Endothelial cell of umbilical vein (primary cell): Measurements from ENCODE around the gene CNNM3. TPM values are rescaled to one million over a fixed set of nuclear protein-coding genes. Genes with fewer than 3 reads are reported as not detected.

ENCODE experiments used
- BruUV-seq: library from RNA; stranded (reverse); fragments of 400-500 nt; replicated peaks from 2 replicates; lab custom pipeline; 2021; lab: Mats Ljungman, UMichigan
- CTCF ChIA-PET: fragments of 300-600, 350-600 bp; sonication (Branson Sonifier 250); formaldehyde crosslinking; loops from one replicate; lab custom pipeline; 2021; ENCODE audit warnings: antibody characterized with exemption, inconsistent platforms; lab: Charles Lee
- POLR2A ChIA-PET: fragments of 300-600, 350-600 bp; sonication (Branson Sonifier 250); formaldehyde crosslinking; loops from one replicate; lab custom pipeline; 2021; ENCODE audit warnings: antibody characterized with exemption, inconsistent platforms; lab: Charles Lee
- DNase-seq: peaks from one replicate; pipeline ENCODE4 v3.0.0-alpha.2; 2011; ENCODE audit warnings: low read depth, low spot score
- FAIRE-seq: peaks from 2 replicates; lab custom pipeline; 2011; peaks lifted over from hg19 to GRCh38; lab: Jason Lieb, UNC
- H2AFZ ChIP-seq: 2 replicates; pipeline ENCODE4 v1.6.0; 2012; ENCODE audit warnings: low read depth, low read length, control low read depth, inconsistent platforms
- H3K27ac ChIP-seq: 2 replicates; pipeline ENCODE4 v1.5.1; 2011; ENCODE audit warnings: low read depth, mild to moderate bottlenecking, control low read depth, low read length, moderate library complexity; ENCODE audit not compliant: insufficient read depth
- H3K27me3 ChIP-seq, 2 experiments: 2 replicates each; pipeline versions ENCODE4 v1.6.0 to v1.6.1; 2011; ENCODE audit warnings: low read length in 2 of 2, mixed read lengths in 1 of 2; ENCODE audit not compliant: control insufficient read depth in 2 of 2, insufficient read depth in 2 of 2
- H3K36me3 ChIP-seq, 2 experiments: 2 replicates in 1 of 2; 3 replicates in 1 of 2; pipeline ENCODE4 v1.5.1; 2011; ENCODE audit warnings: low read length in 2 of 2, mild to moderate bottlenecking in 1 of 2, moderate library complexity in 1 of 2; ENCODE audit not compliant: control insufficient read depth in 2 of 2, insufficient read depth in 2 of 2; ENCODE audit errors: extremely low read depth in 1 of 2
- H3K4me1 ChIP-seq: 3 replicates; pipeline ENCODE4 v1.5.1; 2011; ENCODE audit warnings: mild to moderate bottlenecking, low read length; ENCODE audit not compliant: control insufficient read depth, insufficient read depth; ENCODE audit errors: extremely low read depth
- H3K4me2 ChIP-seq: 2 replicates; pipeline ENCODE4 v1.6.1; 2011; ENCODE audit warnings: low read length, control low read depth, mixed read lengths; ENCODE audit not compliant: insufficient read depth
- H3K4me3 ChIP-seq, 3 experiments: fragments of 200-600 bp in 1 of 3; sonication (generic), shearing (Covaris generic) in 1 of 3; replicated peaks in 1 of 3; 2 replicates each; pipeline ENCODE4 v1.5.1; 2011 to 2016; ENCODE audit warnings: control low read depth in 3 of 3, low read length in 3 of 3, mild to moderate bottlenecking in 2 of 3, inconsistent platforms in 1 of 3, low read depth in 1 of 3, moderate library complexity in 1 of 3; ENCODE audit not compliant: insufficient read depth in 1 of 3
- H3K79me2 ChIP-seq: 2 replicates; pipeline ENCODE4 v1.6.0; 2012; ENCODE audit warnings: low read length, inconsistent platforms; ENCODE audit not compliant: control insufficient read depth, insufficient read depth
- H3K9ac ChIP-seq: replicated peaks from 2 replicates; pipeline ENCODE3; 2011; ENCODE audit warnings: low read length, control low read depth; ENCODE audit not compliant: insufficient read depth; ENCODE audit errors: extremely low read depth
- H3K9me1 ChIP-seq: replicated peaks from 3 replicates; pipeline ENCODE4 v1.6.0; 2011; ENCODE audit warnings: mild to moderate bottlenecking, low read length; ENCODE audit not compliant: control insufficient read depth, insufficient read depth; ENCODE audit errors: extremely low read depth
- H3K9me3 ChIP-seq: replicated peaks from 2 replicates; pipeline ENCODE4 v1.5.1; 2012; ENCODE audit warnings: low read length, inconsistent platforms; ENCODE audit not compliant: control insufficient read depth, insufficient read depth
- H4K20me1 ChIP-seq: replicated peaks from 2 replicates; pipeline ENCODE3; 2011; ENCODE audit warnings: mild to moderate bottlenecking, low read length; ENCODE audit not compliant: control insufficient read depth, insufficient read depth; ENCODE audit errors: extremely low read depth
- CTCF ChIP-seq, 2 donors: IDR thresholded peaks; 1 replicate in 1 of 2; 2 replicates in 1 of 2; pipeline ENCODE4 v1.5.1; 2011; ENCODE audit warnings: low read length in 2 of 2, mild to moderate bottlenecking in 2 of 2, moderate library complexity in 2 of 2, control low read depth in 1 of 2, inconsistent platforms in 1 of 2, low read depth in 1 of 2; ENCODE audit not compliant: insufficient read depth in 1 of 2; ENCODE audit errors: extremely low read depth in 1 of 2
- EZH2 ChIP-seq: IDR thresholded peaks from 2 replicates; pipeline ENCODE4 v1.6.1; 2012; ENCODE audit warnings: borderline replicate concordance, low read depth, mild to moderate bottlenecking, moderate library complexity, low read length, inconsistent platforms; ENCODE audit not compliant: severe bottlenecking
- FOS ChIP-seq: IDR thresholded peaks from 2 replicates; pipeline ENCODE4 v1.6.1; 2011; ENCODE audit warnings: mild to moderate bottlenecking, low read length, moderate library complexity, borderline replicate concordance; ENCODE audit not compliant: insufficient read depth
- GATA2 ChIP-seq: IDR thresholded peaks from 2 replicates; pipeline ENCODE4 v1.7.0; 2011; ENCODE audit warnings: low read depth, mild to moderate bottlenecking, moderate library complexity, mixed read lengths, low read length; ENCODE audit not compliant: insufficient read length, insufficient read depth
- JUN ChIP-seq: IDR thresholded peaks from 2 replicates; pipeline ENCODE4 v1.6.1; 2011; ENCODE audit warnings: borderline replicate concordance, low read depth; ENCODE audit not compliant: insufficient read length, insufficient read depth
- MYC ChIP-seq: IDR thresholded peaks from one replicate; pipeline ENCODE4 v1.6.1; 2011; ENCODE audit warnings: mild to moderate bottlenecking, low read depth, low read length
- POLR2A ChIP-seq: IDR thresholded peaks from 2 replicates; pipeline ENCODE4 v1.6.1; 2012; ENCODE audit warnings: low read depth, mild to moderate bottlenecking, control low read depth, low read length
- POLR2AphosphoS5 ChIP-seq: IDR thresholded peaks from 2 replicates; pipeline ENCODE4 v1.6.1; 2012; ENCODE audit warnings: low read depth, mild to moderate bottlenecking, control low read depth, low read length, moderate library complexity; ENCODE audit not compliant: insufficient read depth
- dilution Hi-C: fragments of 300-500 bp; cut with MboI; formaldehyde crosslinking; loops from one replicate; pipeline ENCODE4 v1.15.0; 2019; ENCODE audit warnings: low sequenced_read_pairs; ENCODE audit not compliant: extremely low pct_ligation_motif_present
- intact Hi-C: fragments of 100-400 bp; cut with micrococcal nuclease; formaldehyde crosslinking; loops from one replicate; pipeline ENCODE4 v1.10.0; 2022
- polyA plus RNA-seq, 4 experiments: library from polyadenylated mRNA; depleted of rRNA in 3 of 4; stranded (reverse) in 3 of 4; unstranded in 1 of 4; fragments of >200 nt; gene quantifications; 2 replicates each; pipeline versions ENCODE4 v1.2.1 to v1.2.3, GENCODE V29; 2011 to 2012; ENCODE audit warnings: missing spikeins in 1 of 4
- total RNA-seq: library from RNA; stranded (reverse); gene quantifications from 2 replicates; pipeline ENCODE4 v1.2.3, GENCODE V29; 2021
- TF ChIP-seq, protein P1 (sequence below): IDR thresholded peaks from 2 replicates; pipeline ENCODE4 v1.6.1; 2011; ENCODE audit not compliant: insufficient read depth, insufficient read length

The CNNM3 gene
- total and polyA plus RNA-seq, 2 donors (not counting 3 experiments of a cell fraction or from before 2014, with no cell fraction given) = 13.0 to 14.9 TPM

DNA sequence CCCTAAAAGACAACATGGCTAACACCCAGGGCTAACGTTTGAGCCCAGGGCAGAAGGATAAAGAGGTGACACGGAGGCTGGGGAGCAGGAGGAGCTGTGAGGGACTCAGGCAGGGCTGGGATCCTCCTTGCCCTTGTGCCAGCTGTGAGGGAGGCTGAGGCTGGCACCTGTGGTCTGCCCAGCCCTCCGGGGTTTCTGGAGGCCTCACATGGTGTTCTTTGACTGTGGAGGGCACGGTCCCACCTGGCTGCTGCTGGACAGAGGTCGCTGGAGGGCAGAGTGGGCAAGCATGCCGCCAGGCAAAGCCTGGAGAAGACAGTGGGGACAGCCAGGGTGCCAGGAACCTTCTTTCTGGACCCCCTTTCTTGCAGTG is 26.8 kb upstream of the CNNM3 start:
- H3K4me2 ChIP-seq = no peak overlapping the region
- no TSS peak for BruUV-seq
- no peaks in the 10 kb centered on the region for H3K9me3 ChIP-seq
- no peak for TF ChIP-seq CTCF (IDR thresholded peaks at IDR 0.05; ENCODE audit: extremely low read depth in 1 of 2, insufficient read depth in 1 of 2, low read depth in 1 of 2, low read length in 2 of 2)
- TF ChIP-seq FOS = no peak
- TF ChIP-seq POLR2AphosphoS5 = no peak
- no peak for TF ChIP-seq EZH2
- TF ChIP-seq MYC = no peak
- TF ChIP-seq JUN = no peak
- TF ChIP-seq, protein P1, sequence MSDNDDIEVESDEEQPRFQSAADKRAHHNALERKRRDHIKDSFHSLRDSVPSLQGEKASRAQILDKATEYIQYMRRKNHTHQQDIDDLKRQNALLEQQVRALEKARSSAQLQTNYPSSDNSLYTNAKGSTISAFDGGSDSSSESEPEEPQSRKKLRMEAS = no peak
- TF ChIP-seq GATA2 = no peak
- TF ChIP-seq POLR2A = no peak
- H3K9ac ChIP-seq = no peak overlapping the region
- H3K4me1 ChIP-seq = peaks cover 9% of the 10 kb centered on the region
- no peaks in the 10 kb centered on the region for H3K9me1 ChIP-seq
- POLR2A ChIA-PET = no interaction called here
- FAIRE-seq = no peak
- H3K79me2 ChIP-seq = no peaks in the 10 kb centered on the region
- H3K36me3 ChIP-seq = no peaks in the 10 kb centered on the region
- CTCF ChIA-PET = interaction anchor here (1.0 kb wide), 1 partner anchor 26 kb away, joined by 3 read pairs; no protein-coding TSS in a partner anchor
- H3K4me3 ChIP-seq = no peak overlapping the region
- no peak overlapping the region for H3K27ac ChIP-seq
- H4K20me1 ChIP-seq = no peaks in the 10 kb centered on the region
- no peak overlapping the region for H2AFZ ChIP-seq
- H3K27me3 ChIP-seq = no peaks in the 10 kb centered on the region
- DNase-seq = no peak
- dilution Hi-C loops = no loop called here
- intact Hi-C loops = no loop called here
